Natural killer cell (primary cell): ENCODE results near the gene CUEDC1. TPM values are rescaled to one million over a fixed set of nuclear protein-coding genes. Genes with fewer than 3 reads are reported as not detected.

Experiments
- ATAC-seq, 3 donors: fragments of 150-1000 bp in 2 of 3; fragments of 200-7000 bp in 1 of 3; cut with Tn5 transposase; 1 replicate in 1 of 3; 2 replicates in 2 of 3; pipeline ENCODE4 v1.10.0; 2021; ENCODE audit warnings: mild to moderate bottlenecking in 2 of 3, moderate library complexity in 2 of 3
- DNase-seq, 2 donors: peaks; one replicate each; pipeline versions ENCODE4 v3.0.0 to v3.0.0-alpha.2; 2013 to 2021; ENCODE audit warnings: mixed read lengths in 1 of 2
- H3K27ac ChIP-seq: one replicate; pipeline ENCODE4 v1.5.1; 2013; ENCODE audit warnings: mild to moderate bottlenecking, low read length
- H3K27me3 ChIP-seq: one replicate; pipeline ENCODE4 v1.6.1; 2013; ENCODE audit warnings: low read length; ENCODE audit not compliant: control insufficient read depth, insufficient read depth
- H3K36me3 ChIP-seq: one replicate; pipeline ENCODE4 v1.6.1; 2013; ENCODE audit warnings: low read length; ENCODE audit not compliant: control insufficient read depth, insufficient read depth
- H3K4me1 ChIP-seq: one replicate; pipeline ENCODE4 v1.6.1; 2013; ENCODE audit warnings: low read length; ENCODE audit not compliant: control insufficient read depth, insufficient read depth
- H3K4me3 ChIP-seq: one replicate; pipeline ENCODE4 v1.5.1; 2013; ENCODE audit warnings: low read length
- H3K9me3 ChIP-seq: one replicate; pipeline ENCODE4 v1.6.1; 2013; ENCODE audit warnings: low read length; ENCODE audit not compliant: control insufficient read depth, insufficient read depth
- H3K27ac Mint-ChIP-seq, 2 donors: one replicate each; pipeline ENCODE4 v1.8.0; 2022; ENCODE audit warnings: mild to moderate bottlenecking in 2 of 2, mixed read lengths in 2 of 2, moderate library complexity in 1 of 2
- H3K27me3 Mint-ChIP-seq, 2 donors: one replicate each; pipeline ENCODE4 v1.8.0; 2022; ENCODE audit warnings: low read depth in 2 of 2, mixed read lengths in 2 of 2
- H3K36me3 Mint-ChIP-seq: one replicate; pipeline ENCODE4 v1.8.0; 2022; ENCODE audit warnings: mixed read lengths
- H3K4me1 Mint-ChIP-seq, 2 donors: one replicate each; pipeline ENCODE4 v1.8.0; 2022; ENCODE audit warnings: mixed read lengths in 2 of 2
- H3K4me3 Mint-ChIP-seq: one replicate; pipeline ENCODE4 v1.8.0; 2022; ENCODE audit warnings: mild to moderate bottlenecking, moderate library complexity, mixed read lengths
- H3K9me3 Mint-ChIP-seq, 2 donors: one replicate each; pipeline ENCODE4 v1.8.0; 2022; ENCODE audit warnings: mixed read lengths in 2 of 2
- CTCF ChIP-seq: fragments of 200-600 bp; IDR thresholded peaks from one replicate; pipeline ENCODE4 v1.8.0; 2022; ENCODE audit warnings: antibody characterized with exemption
- WGBS: methylation state at CpG from one replicate; pipeline ENCODE4 v1.1.7; 2013; ENCODE audit warnings: missing lambda C conversion rate; ENCODE audit not compliant: insufficient coverage; 5-methylcytosine and 5-hydroxymethylcytosine counted together
- intact Hi-C: fragments of 100-400 bp; cut with micrococcal nuclease; formaldehyde crosslinking; loops from one replicate; pipeline ENCODE4 v1.14.2; 2022
- total RNA-seq, 4 donors: library from RNA; stranded (reverse); fragments of 120-200 nt in 1 of 4; gene quantifications; one replicate each; pipeline versions ENCODE4 v1.2.3 to v1.2.4, GENCODE V29; 2013 to 2022

Gene CUEDC1
- total RNA-seq, 3 donors from 2014 or later (not counting 1 experiment from before 2014, with no cell fraction given): 1.5 to 3.7 (median 2.6) TPM

- Histone ChIP-seq H3K27me3 (no peaks in the 10 kb centered on the region), H3K9me3 (no peaks in the 10 kb centered on the region), H3K4me1 (no peaks in the 10 kb centered on the region), H3K27ac (no peak overlapping the region), H3K36me3 (no peaks in the 10 kb centered on the region), H3K4me3 (no peak overlapping the region)
- no peaks in the 10 kb centered on the region for H3K36me3 Mint-ChIP-seq
- intact Hi-C loops: no loop called here
- H3K9me3 Mint-ChIP-seq: no peaks in the 10 kb centered on the region
- WGBS: 91% methylated on average over 8 of the region's 8 CpGs
- ATAC-seq (no peak), DNase-seq (no peak)
- TF ChIP-seq CTCF: no peak
- H3K27me3 Mint-ChIP-seq: peaks cover 4% of the 10 kb centered on the region in 2 donors
- no peak overlapping the region for H3K4me3 Mint-ChIP-seq
- no peaks in the 10 kb centered on the region for H3K4me1 Mint-ChIP-seq
- H3K27ac Mint-ChIP-seq: no peak overlapping the region
These were observed 74.1 kb downstream of the CUEDC1 start for GRCh38 chr17:57881143-57881542.

- no peak overlapping the region for H3K27ac Mint-ChIP-seq
- H3K36me3 ChIP-seq: no peaks in the 10 kb centered on the region
- H3K27me3 Mint-ChIP-seq: peaks cover 6 to 8% of the 10 kb centered on the region in 2 donors
- 62% methylated on average over 8 of the region's 8 CpGs for WGBS
- ATAC-seq (no peak), DNase-seq (peak in 1 of 2 donors; percentile 33)
- H3K27me3 ChIP-seq: peaks cover 2% of the 10 kb centered on the region
- peaks cover 2% of the 10 kb centered on the region for H3K4me1 ChIP-seq
- no peaks in the 10 kb centered on the region for H3K9me3 ChIP-seq
- no peak overlapping the region for H3K4me3 Mint-ChIP-seq
- no peak for TF ChIP-seq CTCF
- intact Hi-C loops: no loop called here
- H3K9me3 Mint-ChIP-seq: no peaks in the 10 kb centered on the region
- no peaks in the 10 kb centered on the region for H3K4me1 Mint-ChIP-seq
- no peak overlapping the region for H3K4me3 ChIP-seq
- no peaks in the 10 kb centered on the region for H3K36me3 Mint-ChIP-seq
- no peak overlapping the region for H3K27ac ChIP-seq
These were observed 75.1 kb downstream of the CUEDC1 start for GRCh38 chr17:57880086-57880456.

- H3K4me1 Mint-ChIP-seq: no peaks in the 10 kb centered on the region
- H3K27me3 ChIP-seq: peaks cover 4% of the 10 kb centered on the region
- 86% methylated on average over 11 of the region's 12 CpGs for WGBS
These were observed 75.7 kb downstream of the CUEDC1 start for GRCh38 chr17:57879437-57880085.

More at GRCh38 chr17:57879437-57880085, 75.7 kb downstream of the CUEDC1 start:
- no peak overlapping the region for H3K27ac Mint-ChIP-seq
- Histone ChIP-seq H3K4me1 (peaks cover 7% of the 10 kb centered on the region), H3K4me3 (no peak overlapping the region), H3K9me3 (no peaks in the 10 kb centered on the region), H3K27ac (no peak overlapping the region), H3K36me3 (no peaks in the 10 kb centered on the region)
- no peaks in the 10 kb centered on the region for H3K9me3 Mint-ChIP-seq
- intact Hi-C loops: no loop called here
- no peaks in the 10 kb centered on the region for H3K36me3 Mint-ChIP-seq
- no peak overlapping the region for H3K4me3 Mint-ChIP-seq
- ATAC-seq (no peak), DNase-seq (no peak)
- H3K27me3 Mint-ChIP-seq: peaks cover 6 to 8% of the 10 kb centered on the region in 2 donors
- TF ChIP-seq CTCF: no peak
